Measurements from ENCODE around the gene MXRA7.

DNA sequence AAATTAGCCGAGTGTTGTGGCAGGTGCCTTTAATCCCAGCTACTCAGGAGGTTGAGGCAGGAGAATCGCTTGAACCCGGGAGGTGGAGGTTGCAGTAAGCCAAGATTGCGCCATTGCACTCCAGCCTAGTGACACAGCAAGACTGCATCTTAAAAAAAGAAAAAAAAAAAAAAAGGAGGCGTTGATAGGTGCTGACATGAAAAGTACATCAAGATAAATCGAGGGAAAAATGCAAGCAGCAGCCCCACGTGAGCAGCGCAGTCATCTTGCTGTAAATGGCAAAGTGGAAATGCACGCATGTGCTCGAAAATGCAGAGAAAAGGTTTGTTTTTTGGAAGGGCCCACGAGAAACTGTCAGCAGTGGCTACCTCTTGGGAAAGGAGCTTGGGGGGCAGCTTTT lies 20.9 kb downstream of the MXRA7 start:
- TF ChIP-seq RAD21 (IDR thresholded peaks at IDR 0.05; ENCODE audit: low read depth) (no peak), EP300 (IDR thresholded peaks at IDR 0.05; ENCODE audit: borderline replicate concordance) (no peak), FOXM1 (IDR thresholded peaks at IDR 0.05; ENCODE audit: borderline replicate concordance, low read depth) (no peak), TAF1 (IDR thresholded peaks at IDR 0.05; ENCODE audit: low read depth) (no peak), YY1 (IDR thresholded peaks at IDR 0.05; ENCODE audit: low read depth) (no peak), CEBPB (IDR thresholded peaks at IDR 0.05) (no peak), EGR1 (IDR thresholded peaks at IDR 0.05) (no peak)

All from Ishikawa (cell line).